Posterior vena cava (tissue), 2 donors: ENCODE results near the gene OR7A10. TPM values are rescaled to one million over a fixed set of nuclear protein-coding genes. Genes with fewer than 3 reads are reported as not detected.

ENCODE experiments used
- DNase-seq: peaks from one replicate; pipeline ENCODE4 v3.0.0-alpha.2; 2020; ENCODE audit warnings: low spot score
- intact Hi-C, 2 donors: fragments of 100-400 bp; cut with DNase I; formaldehyde crosslinking; loops; one replicate each; pipeline versions ENCODE4 v1.14.1 to v1.14.2; 2022 to 2023
- long read RNA-seq, 2 donors: library from polyadenylated mRNA; unstranded; transcript quantifications; one replicate each; pipeline ENCODE4 v2.0.0, GENCODE V29; 2020 to 2021
- total RNA-seq, 2 donors: library from RNA; stranded (reverse); fragmentation: NEBNext Ultra II Directional; extraction: Animal tissue kit (Norgen Biotek cat#: 25700); gene quantifications; one replicate each; pipeline ENCODE4 v1.2.1, GENCODE V29; 2021
- donor health status: DM: yes; HTN: yes; CAD: no.
- donor health status: DM: yes; HTN: yes; CAD: no.

The OR7A10 gene
- total RNA-seq = not detected
- long read RNA-seq, donor 1 = 0 reads
- long read RNA-seq, donor 2 = 0 reads

GRCh38 chr19:14848822-14849221 lies at the start of gene OR7A10:
Gene OR7A10, minus strand, starts transcription at chr19:14848922. Its CDS starts 7,045 bp downstream, at chr19:14841877.
- intact Hi-C loops = no loop called here
- DNase-seq = no peak

- intact Hi-C loops = no loop called here
- DNase-seq = no peak
Observed at GRCh38 chr19:14890643-14891379, 42.1 kb upstream of the OR7A10 start.

- no peak for DNase-seq
- intact Hi-C loops = no loop called here
Observed at GRCh38 chr19:14889994-14890642, 41.4 kb upstream of the OR7A10 start.

- no peak for DNase-seq
- intact Hi-C loops = no loop called here
Observed at GRCh38 chr19:14886032-14886431, 37.3 kb upstream of the OR7A10 start, which contains the start of gene OR7A17. Gene OR7A17, minus strand, starts transcription at chr19:14886132. Its CDS starts 4,777 bp downstream, at chr19:14881355.

- no peak for DNase-seq
Observed at GRCh38 chr19:14871619-14872230, 23.0 kb upstream of the OR7A10 start.

GRCh38 chr19:14868497-14868896 lies 19.8 kb upstream of the OR7A10 start:
- intact Hi-C loops = no loop called here
- no peak for DNase-seq

More at GRCh38 chr19:14871619-14872230, 23.0 kb upstream of the OR7A10 start:
- intact Hi-C loops = no loop called here

- intact Hi-C loops = no loop called here
- DNase-seq = no peak
Observed at GRCh38 chr19:14843578-14843977, 5.1 kb downstream of the OR7A10 start.

GRCh38 chr19:14843169-14843568 lies 5.6 kb downstream of the OR7A10 start:
- no peak for DNase-seq
- intact Hi-C loops = no loop called here

- DNase-seq = no peak
- intact Hi-C loops = no loop called here
Observed at GRCh38 chr19:14840206-14840605, 8.5 kb downstream of the OR7A10 start.

GRCh38 chr19:14837391-14837790 lies 11.3 kb downstream of the OR7A10 start:
- intact Hi-C loops = no loop called here
- DNase-seq = no peak

GRCh38 chr19:14835011-14835410 lies 13.7 kb downstream of the OR7A10 start, which contains the start of the genes OR7A5 and OR7C1:
Gene OR7A5, minus strand, starts transcription at chr19:14835185. Its CDS starts 6,944 bp downstream, at chr19:14828241.
Gene OR7C1, minus strand, starts transcription at chr19:14835185. Its CDS starts 35,049 bp downstream, at chr19:14800136.
- DNase-seq = no peak
- intact Hi-C loops = no loop called here

- intact Hi-C loops = no loop called here
- DNase-seq = no peak
Observed at GRCh38 chr19:14830702-14831101, 18.0 kb downstream of the OR7A10 start.

GRCh38 chr19:14826006-14826405 lies 22.7 kb downstream of the OR7A10 start:
- no peak for DNase-seq
- intact Hi-C loops = no loop called here

- no peak for DNase-seq
- intact Hi-C loops = no loop called here
Observed at GRCh38 chr19:14821937-14822336, 26.8 kb downstream of the OR7A10 start.

GRCh38 chr19:14818588-14818987 lies 30.1 kb downstream of the OR7A10 start:
- intact Hi-C loops = no loop called here
- no peak for DNase-seq

GRCh38 chr19:14817052-14817451 lies 31.7 kb downstream of the OR7A10 start:
- no peak for DNase-seq
- intact Hi-C loops = no loop called here

GRCh38 chr19:14814982-14815652 lies 33.6 kb downstream of the OR7A10 start:
- intact Hi-C loops = no loop called here
- no peak for DNase-seq

GRCh38 chr19:14809272-14810057 lies 39.3 kb downstream of the OR7A10 start:
- intact Hi-C loops = no loop called here

GRCh38 chr19:14804765-14805164 lies 44.0 kb downstream of the OR7A10 start:
- DNase-seq = no peak

More at GRCh38 chr19:14809272-14810057, 39.3 kb downstream of the OR7A10 start:
- DNase-seq = no peak

More at GRCh38 chr19:14804765-14805164, 44.0 kb downstream of the OR7A10 start:
- intact Hi-C loops = no loop called here
